AG10803 (cell line): Measurements from ENCODE around the gene SORBS1.

ENCODE experiments used
- DNase-seq: peaks from one replicate; pipeline ENCODE4 v3.0.0; 2010; ENCODE audit warnings: low read depth
- H3K4me3 ChIP-seq: 2 replicates; pipeline ENCODE4 v1.5.1; 2011; ENCODE audit warnings: mild to moderate bottlenecking, low read length, control low read depth
- CTCF ChIP-seq: conservative IDR thresholded peaks from 2 replicates; pipeline ENCODE4 v1.5.1; 2011; ENCODE audit warnings: mild to moderate bottlenecking, low read length, control low read depth, inconsistent platforms

Gene SORBS1

GRCh38 chr10:95505641-95506040 is 55.5 kb downstream of the SORBS1 start:
- no peak overlapping the region for H3K4me3 ChIP-seq
- no peak for DNase-seq
- no peak for TF ChIP-seq CTCF

GRCh38 chr10:95505084-95505610 is 56.0 kb downstream of the SORBS1 start:
- DNase-seq: no peak
- H3K4me3 ChIP-seq: no peak overlapping the region
- TF ChIP-seq CTCF: no peak

- no peak overlapping the region for H3K4me3 ChIP-seq
- no peak for DNase-seq
- TF ChIP-seq CTCF: no peak
These were observed 56.9 kb downstream of the SORBS1 start for GRCh38 chr10:95504246-95504691.

- TF ChIP-seq CTCF: no peak
- DNase-seq: no peak
- no peak overlapping the region for H3K4me3 ChIP-seq
These were observed 57.6 kb downstream of the SORBS1 start for GRCh38 chr10:95503526-95503925.

GRCh38 chr10:95503001-95503400 is 58.2 kb downstream of the SORBS1 start:
- no peak for TF ChIP-seq CTCF
- no peak for DNase-seq
- H3K4me3 ChIP-seq: no peak overlapping the region

GRCh38 chr10:95502377-95502776 is 58.8 kb downstream of the SORBS1 start:
- H3K4me3 ChIP-seq: no peak overlapping the region
- TF ChIP-seq CTCF: no peak
- DNase-seq: no peak

GRCh38 chr10:95501203-95502094 is 59.7 kb downstream of the SORBS1 start:
- no peak for DNase-seq
- H3K4me3 ChIP-seq: no peak overlapping the region
- no peak for TF ChIP-seq CTCF
